HG03159 (cell line): ENCODE results near the gene TRAPPC10.

Source experiments
- ATAC-seq: cut with Tn5 transposase; IDR thresholded peaks from one replicate; pipeline ENCODE4 v1.9.1; 2021; ENCODE audit warnings: mild to moderate bottlenecking, moderate library complexity; ENCODE audit not compliant: unreplicated experiment

TRAPPC10 gene

GRCh38 chr21:43982489-43983078 lies 29.5 kb upstream of the TRAPPC10 start:
- no peak for ATAC-seq

GRCh38 chr21:43983390-43983789 lies 28.7 kb upstream of the TRAPPC10 start:
- no peak for ATAC-seq

- ATAC-seq = no peak
Measured at GRCh38 chr21:43983860-43984420, 28.2 kb upstream of the TRAPPC10 start.

GRCh38 chr21:43984905-43985689 lies 27.0 kb upstream of the TRAPPC10 start:
- ATAC-seq = no peak

- ATAC-seq = no peak
Measured at GRCh38 chr21:43985690-43986251, 26.3 kb upstream of the TRAPPC10 start.

- ATAC-seq = no peak
Measured at GRCh38 chr21:43986544-43987451, 25.3 kb upstream of the TRAPPC10 start.

- ATAC-seq = no peak
Measured at GRCh38 chr21:43987509-43987908, 24.6 kb upstream of the TRAPPC10 start.

- no peak for ATAC-seq
Measured at GRCh38 chr21:43988016-43988415, 24.1 kb upstream of the TRAPPC10 start.

- no peak for ATAC-seq
Measured at GRCh38 chr21:43988506-43989230, 23.4 kb upstream of the TRAPPC10 start.

GRCh38 chr21:43989401-43989800 lies 22.7 kb upstream of the TRAPPC10 start:
- no peak for ATAC-seq

GRCh38 chr21:43991447-43991991 lies 20.6 kb upstream of the TRAPPC10 start:
- ATAC-seq = no peak

- no peak for ATAC-seq
Measured at GRCh38 chr21:43992121-43992520, 20.0 kb upstream of the TRAPPC10 start.

- ATAC-seq = no peak
Measured at GRCh38 chr21:43993420-43993934, 18.6 kb upstream of the TRAPPC10 start.

- ATAC-seq = no peak
Measured at GRCh38 chr21:43994085-43994484, 18.0 kb upstream of the TRAPPC10 start.

- no peak for ATAC-seq
Measured at GRCh38 chr21:43994646-43995045, 17.5 kb upstream of the TRAPPC10 start.

GRCh38 chr21:43995521-43996105 lies 16.5 kb upstream of the TRAPPC10 start:
- no peak for ATAC-seq

GRCh38 chr21:43997766-43998742 lies 14.1 kb upstream of the TRAPPC10 start:
- ATAC-seq = no peak

GRCh38 chr21:44000360-44000759 lies 11.7 kb upstream of the TRAPPC10 start:
- ATAC-seq = no peak
